Measurements from ENCODE around the gene NHS.

- TF ChIP-seq CTCF (IDR thresholded peaks at IDR 0.05) = no peak
- TF ChIP-seq POLR2A (IDR thresholded peaks at IDR 0.05) = no peak
Measured at GRCh38 chrX:17544821-17545220, 169.8 kb downstream of the NHS start.

Measured in thyroid gland (tissue), 4 donors.